ENCODE measurements around the gene RTN4R.

Gene RTN4R

GRCh38 chr22:20254975-20255946 lies 12.9 kb downstream of the RTN4R start:
- no peak for DNase-seq

DNA sequence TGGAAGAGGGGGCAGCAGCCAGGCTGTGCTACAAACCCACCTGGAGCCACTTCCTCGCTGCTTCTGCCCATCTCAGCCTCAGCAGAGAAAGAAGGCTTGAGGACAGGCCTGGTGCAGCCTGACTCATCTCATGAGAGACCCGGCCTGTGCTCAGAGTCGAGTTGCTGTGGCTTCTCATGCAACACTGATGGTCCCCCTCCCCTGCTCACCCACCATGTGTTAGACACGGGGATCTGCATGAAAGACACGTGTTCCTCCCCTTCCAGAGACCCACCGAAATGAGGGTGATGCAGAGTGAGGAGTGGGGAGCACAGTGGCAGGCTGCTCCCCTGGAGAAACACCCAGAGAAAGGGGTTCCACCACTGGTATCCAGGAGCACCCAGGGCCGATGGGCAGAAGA lies 15.0 kb downstream of the RTN4R start:
- DNase-seq, result no peak

- DNase-seq, result no peak
Observed at GRCh38 chr22:20251981-20252380, 16.1 kb downstream of the RTN4R start.

DNA sequence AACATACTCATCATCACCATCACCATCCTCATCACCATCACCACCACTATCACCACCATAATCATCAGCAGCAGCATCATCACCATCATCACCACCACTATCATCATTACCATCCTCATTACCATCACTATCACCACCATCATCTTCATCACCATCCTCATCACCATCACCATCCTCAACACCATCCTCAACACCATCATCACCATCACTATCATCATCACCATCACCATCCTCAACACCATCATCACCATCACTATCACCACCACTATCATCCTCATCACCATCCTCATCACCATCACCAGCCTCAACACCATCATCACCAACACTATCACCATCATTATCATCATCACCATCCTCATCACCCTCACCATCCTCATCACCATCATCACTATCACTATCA lies 16.6 kb downstream of the RTN4R start:
- DNase-seq, result no peak

DNA sequence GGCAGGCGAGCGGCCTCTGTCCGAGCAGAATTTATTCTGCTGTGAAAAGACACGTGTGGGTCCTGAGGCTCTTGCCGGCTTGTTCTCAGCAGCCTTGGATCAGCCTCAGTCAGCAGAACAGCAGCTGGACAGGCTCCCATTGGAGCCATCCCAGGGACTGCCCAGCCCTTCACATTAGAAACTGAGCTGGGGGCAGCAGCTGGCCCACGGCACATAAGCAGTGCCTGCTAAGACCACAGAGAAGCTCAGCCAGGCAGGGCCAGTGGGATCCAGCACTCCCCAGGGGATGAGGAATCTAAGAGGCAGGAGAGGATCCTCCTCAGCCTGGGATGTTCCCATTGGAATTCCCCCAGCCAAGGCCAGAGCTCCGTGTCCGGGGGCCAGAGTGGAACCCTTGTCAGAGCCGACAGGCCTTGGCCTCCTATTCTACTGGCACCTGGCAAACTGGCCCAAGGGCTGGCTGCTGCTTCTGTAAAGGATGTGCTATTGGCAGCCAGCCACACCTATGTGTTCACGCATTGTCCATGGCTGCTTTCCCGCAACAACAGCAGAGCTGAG lies 18.2 kb downstream of the RTN4R start:
- DNase-seq, result no peak

DNA sequence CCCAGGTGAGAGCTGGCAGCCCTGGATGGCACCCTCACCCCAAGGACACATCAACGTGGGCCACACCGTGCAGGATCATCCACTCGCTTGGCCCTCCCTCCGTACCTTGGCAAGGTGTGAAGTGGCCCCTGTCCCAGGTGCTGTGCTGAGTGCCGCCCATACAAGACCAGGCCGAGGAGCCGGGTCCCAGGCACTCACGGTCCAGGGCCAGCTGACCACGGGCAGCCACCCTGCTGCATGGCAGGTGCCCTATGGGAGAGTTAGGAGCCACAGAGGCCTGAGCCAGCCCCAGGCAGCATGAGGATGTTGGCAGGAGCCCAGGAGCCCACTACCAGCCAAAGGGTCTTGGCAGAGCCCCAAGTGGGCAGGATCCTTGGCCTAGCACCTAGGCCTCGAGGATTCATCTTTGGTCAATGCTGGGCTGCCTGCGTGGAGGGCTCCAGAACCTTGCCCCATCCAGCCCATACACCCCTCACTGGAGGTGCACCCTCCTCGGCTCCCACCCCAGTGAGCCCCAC lies 19.6 kb downstream of the RTN4R start:
- no peak for DNase-seq

DNA sequence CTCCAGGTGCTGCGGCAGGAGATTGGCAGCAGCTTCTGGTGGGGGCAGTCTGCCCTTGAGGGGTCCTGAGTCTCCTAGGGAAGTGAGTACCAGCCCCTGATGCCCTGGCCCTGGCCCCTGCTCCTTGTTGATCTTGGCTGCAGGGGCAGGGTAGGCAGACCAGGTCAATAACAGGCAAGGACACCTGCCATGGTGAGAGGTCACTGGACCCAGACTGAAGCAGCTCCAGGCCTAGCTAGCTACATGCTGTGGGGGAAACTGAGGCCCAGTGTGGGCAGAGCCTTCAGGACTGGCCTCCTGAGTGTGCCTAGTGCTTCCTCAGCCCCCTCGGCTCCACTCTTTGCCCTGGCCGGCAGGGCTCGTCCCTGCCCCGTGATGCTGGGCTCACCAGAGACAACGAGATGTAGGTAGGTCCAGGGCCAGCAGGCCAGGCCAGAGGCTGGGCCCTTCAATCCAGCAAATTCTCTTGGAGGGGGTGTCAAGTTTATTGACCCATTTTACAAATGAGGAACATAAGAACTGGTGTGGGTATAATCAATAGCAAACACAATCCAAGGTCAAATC lies 20.4 kb downstream of the RTN4R start:
- no peak for DNase-seq

DNA sequence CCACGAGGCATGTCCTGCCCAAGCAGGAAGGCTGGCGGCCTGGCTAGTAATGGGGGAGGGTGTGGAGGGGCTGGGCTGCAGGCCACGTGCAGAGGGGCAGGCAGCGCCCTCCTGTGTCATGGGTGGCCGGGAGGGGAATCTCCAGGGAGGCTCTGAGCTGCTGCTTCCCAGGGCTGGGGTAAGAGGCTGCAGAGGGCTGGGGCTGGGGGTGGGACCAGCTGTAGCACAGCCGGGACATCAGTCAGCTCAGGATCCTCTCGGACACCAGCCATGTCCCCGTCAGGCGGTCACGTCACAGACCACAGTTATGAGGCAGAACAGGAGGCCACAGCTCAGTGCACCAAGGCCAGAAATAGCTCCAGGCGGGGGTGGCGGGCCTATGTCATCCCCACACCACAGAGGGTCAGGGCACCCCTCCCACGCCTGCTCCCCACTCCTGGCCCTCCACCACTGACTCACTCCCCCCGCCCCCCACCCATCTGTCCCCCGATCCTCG lies 21.1 kb downstream of the RTN4R start:
- DNase-seq, result no peak

- DNase-seq, result no peak
Observed at GRCh38 chr22:20246368-20247009, 21.6 kb downstream of the RTN4R start.

- no peak for DNase-seq
Observed at GRCh38 chr22:20245577-20246367, 22.3 kb downstream of the RTN4R start.

DNA sequence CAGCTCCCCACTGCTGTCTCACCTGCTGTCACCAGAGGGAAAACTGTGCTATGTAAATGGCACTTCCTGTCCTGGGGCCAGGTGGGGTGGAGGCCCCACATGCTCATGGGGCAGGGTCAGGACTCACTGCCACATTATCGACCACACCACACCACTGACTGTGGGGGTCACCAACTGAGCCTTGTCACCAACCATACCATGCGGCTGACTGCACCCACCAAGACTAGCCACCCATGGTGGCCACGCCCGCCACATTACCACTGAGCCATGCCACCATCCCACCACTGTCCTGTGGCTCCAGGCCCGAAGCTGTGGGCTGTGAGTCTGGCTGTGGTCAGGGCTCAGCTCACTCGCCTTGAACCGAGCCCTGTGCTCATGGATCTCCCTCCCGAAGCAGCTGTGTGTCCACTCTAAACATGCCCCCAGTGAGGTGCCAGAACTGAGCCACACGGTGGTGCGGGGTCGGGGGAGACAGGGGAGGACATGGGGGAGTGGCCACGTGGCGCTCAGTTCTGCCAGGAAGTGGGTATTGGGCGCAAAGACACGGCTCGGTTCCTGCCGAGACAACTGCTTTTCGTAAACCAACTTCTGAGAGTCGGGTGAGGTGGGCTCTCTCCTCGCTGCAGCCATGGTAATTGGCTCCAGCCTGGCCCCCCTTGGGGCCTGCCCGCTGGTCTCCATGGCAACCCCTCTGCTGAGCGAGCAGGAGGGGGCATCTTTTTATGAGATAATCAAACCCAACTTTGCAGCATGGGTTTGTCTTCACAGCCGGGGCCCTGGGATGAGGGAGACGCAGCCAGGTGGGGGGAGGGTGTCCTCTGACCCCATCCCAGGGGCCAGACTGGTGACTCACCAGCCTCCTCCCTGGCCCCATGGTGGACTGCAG lies 23.2 kb downstream of the RTN4R start:
- DNase-seq, result no peak

- DNase-seq, result no peak
Observed at GRCh38 chr22:20244250-20244648, 23.9 kb downstream of the RTN4R start.

DNA sequence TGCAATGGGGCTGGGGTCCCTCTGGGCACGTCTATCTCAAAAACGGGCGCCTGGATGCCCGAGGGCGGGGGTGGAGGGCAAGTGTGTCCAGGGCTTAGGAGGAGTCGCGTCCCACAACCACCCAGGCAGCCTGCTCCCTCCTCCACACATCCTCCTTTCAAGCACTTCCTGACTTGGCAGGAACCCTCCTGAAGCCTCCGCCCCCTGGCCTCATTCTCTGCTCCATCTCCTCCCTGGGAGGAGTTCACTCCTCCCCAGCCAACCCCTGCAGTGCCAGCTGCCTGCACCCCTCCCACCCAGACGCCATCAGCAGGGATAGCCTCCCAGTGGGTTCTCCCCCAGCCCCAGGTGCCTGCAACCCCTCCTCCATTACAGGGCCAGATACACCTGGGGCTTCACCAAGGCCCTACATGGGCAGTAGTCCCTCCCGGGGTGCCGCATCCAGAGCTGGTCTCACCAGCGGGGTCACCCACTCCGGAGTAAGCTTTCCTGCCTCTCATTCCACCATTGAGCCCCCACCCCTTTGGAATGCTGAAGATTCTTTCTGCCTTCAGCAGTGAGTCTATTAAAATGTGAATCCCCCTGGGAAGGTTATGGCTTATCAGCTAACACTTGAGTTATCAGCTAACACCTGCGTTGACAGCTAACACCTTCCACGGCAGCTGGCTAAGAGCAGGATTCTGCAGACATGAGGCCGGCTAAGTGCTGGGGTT lies 24.4 kb downstream of the RTN4R start:
- no peak for DNase-seq

GRCh38 chr22:20243176-20243536 lies 25.0 kb downstream of the RTN4R start:
- no peak for DNase-seq

GRCh38 chr22:20242393-20243175 lies 25.5 kb downstream of the RTN4R start:
- DNase-seq, result no peak

DNA sequence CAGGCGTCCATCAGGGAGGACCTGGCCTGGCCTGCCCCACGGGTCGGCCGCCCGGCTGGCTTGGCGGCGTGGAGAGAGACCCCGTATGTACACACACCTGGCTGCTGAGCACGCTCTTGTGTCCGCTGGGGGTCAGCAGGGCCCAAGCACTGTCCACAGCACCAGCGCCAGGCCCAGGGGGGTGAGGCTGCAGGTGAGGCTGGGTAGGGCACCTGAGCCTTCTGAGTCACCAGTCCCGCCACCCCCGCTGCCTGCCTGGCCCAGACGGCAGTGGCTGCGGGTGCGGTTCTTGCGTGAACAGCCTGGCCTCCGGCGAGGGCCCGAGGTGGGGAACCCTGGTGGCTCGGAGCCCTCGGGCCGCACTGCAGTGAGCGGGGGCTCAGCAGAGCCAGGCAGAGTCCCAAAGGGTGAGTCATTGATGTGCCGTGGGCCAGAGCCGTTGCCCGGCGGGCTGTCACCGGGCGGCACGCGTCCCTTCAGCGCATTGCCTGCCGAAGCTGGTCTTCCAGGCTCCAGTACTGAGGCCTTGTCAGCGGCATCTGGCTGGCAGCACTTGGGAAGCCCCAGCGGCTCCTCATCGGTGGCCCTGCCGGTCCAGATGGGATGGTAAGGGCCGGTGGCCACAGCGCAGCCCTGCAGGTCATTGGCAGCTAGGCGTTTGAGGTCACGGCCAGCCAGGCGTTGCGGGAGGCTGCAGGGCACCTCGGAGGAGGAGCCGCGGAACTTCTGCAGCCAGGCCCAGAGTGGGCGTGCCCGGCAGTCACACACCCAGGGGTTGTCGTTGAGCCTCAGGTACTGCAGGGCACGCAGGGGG lies 26.3 kb downstream of the RTN4R start:
- no peak for DNase-seq

GRCh38 chr22:20240900-20241299 lies 27.2 kb downstream of the RTN4R start:
- no peak for DNase-seq

- DNase-seq, result no peak
Observed at GRCh38 chr22:20240447-20240764, 27.7 kb downstream of the RTN4R start.

Data from NCI-H1417 treated with DMSO at 0.1 percent for 48 hours (cell line).